ENCODE data around the gene PPP3R2. TPM values are rescaled to one million over a fixed set of nuclear protein-coding genes. Genes with fewer than 3 reads are reported as not detected.

The PPP3R2 gene
- total and polyA plus RNA-seq, 2 donors (not counting 3 experiments of a cell fraction or from before 2014, with no cell fraction given) = not detected

- ChIA-PET POLR2A (no interaction called here), CTCF (no interaction called here)
- no peak overlapping the region for H2AFZ ChIP-seq (ENCODE audit: low read depth, low read length)
- H3K27ac ChIP-seq (ENCODE audit: insufficient read depth, low read depth, low read length) = no peak overlapping the region
- no peak overlapping the region for H3K9ac ChIP-seq (replicated peaks; ENCODE audit: extremely low read depth, insufficient read depth, low read length)
- H3K79me2 ChIP-seq (ENCODE audit: control insufficient read depth, insufficient read depth, low read length) = no peaks in the 10 kb centered on the region
- FAIRE-seq (no peak), DNase-seq (ENCODE audit: low read depth, low spot score) (no peak)
- no peaks in the 10 kb centered on the region for H3K36me3 ChIP-seq (ENCODE audit: control insufficient read depth in 2 of 2, extremely low read depth in 1 of 2, insufficient read depth in 2 of 2, low read length in 2 of 2)
- H3K4me2 ChIP-seq (ENCODE audit: insufficient read depth, low read length) = no peak overlapping the region
- H3K9me3 ChIP-seq (replicated peaks; ENCODE audit: control insufficient read depth, insufficient read depth, low read length) = no peaks in the 10 kb centered on the region
- H3K4me1 ChIP-seq (ENCODE audit: control insufficient read depth, extremely low read depth, insufficient read depth, low read length) = no peaks in the 10 kb centered on the region
- dilution Hi-C loops (cut with MboI; ENCODE audit: extremely low pct_ligation_motif_present, low sequenced_read_pairs) = no loop called here
- no peaks in the 10 kb centered on the region for H3K27me3 ChIP-seq (ENCODE audit: control insufficient read depth in 2 of 2, insufficient read depth in 2 of 2, low read length in 2 of 2)
- no peak overlapping the region for H3K4me3 ChIP-seq (replicated peaks in 1 of 3; ENCODE audit: insufficient read depth in 1 of 3, low read depth in 1 of 3, low read length in 3 of 3)
- BruUV-seq (replicated peaks) = no TSS peak
- H4K20me1 ChIP-seq (replicated peaks; ENCODE audit: control insufficient read depth, extremely low read depth, insufficient read depth, low read length) = no peaks in the 10 kb centered on the region
- intact Hi-C loops (cut with micrococcal nuclease) = no loop called here
- H3K9me1 ChIP-seq (replicated peaks; ENCODE audit: control insufficient read depth, extremely low read depth, insufficient read depth, low read length) = no peaks in the 10 kb centered on the region
- TF ChIP-seq FOS (IDR thresholded peaks at IDR 0.05; ENCODE audit: borderline replicate concordance, insufficient read depth, low read length) (no peak), GATA2 (IDR thresholded peaks at IDR 0.05; ENCODE audit: insufficient read depth, insufficient read length, low read depth, low read length) (no peak), POLR2AphosphoS5 (IDR thresholded peaks at IDR 0.05; ENCODE audit: insufficient read depth, low read depth, low read length) (no peak)
Observed at GRCh38 chr9:101585740-101586139, 9.0 kb downstream of the PPP3R2 start.

GRCh38 chr9:101582553-101582952 lies 12.2 kb downstream of the PPP3R2 start:
- Histone ChIP-seq H3K4me2 (ENCODE audit: insufficient read depth, low read length) (no peak overlapping the region), H3K36me3 (ENCODE audit: control insufficient read depth in 2 of 2, extremely low read depth in 1 of 2, insufficient read depth in 2 of 2, low read length in 2 of 2) (no peaks in the 10 kb centered on the region), H3K4me1 (ENCODE audit: control insufficient read depth, extremely low read depth, insufficient read depth, low read length) (no peaks in the 10 kb centered on the region), H4K20me1 (replicated peaks; ENCODE audit: control insufficient read depth, extremely low read depth, insufficient read depth, low read length) (no peaks in the 10 kb centered on the region), H2AFZ (ENCODE audit: low read depth, low read length) (no peak overlapping the region), H3K4me3 (replicated peaks in 1 of 3; ENCODE audit: insufficient read depth in 1 of 3, low read depth in 1 of 3, low read length in 3 of 3) (no peak overlapping the region), H3K9me1 (replicated peaks; ENCODE audit: control insufficient read depth, extremely low read depth, insufficient read depth, low read length) (no peaks in the 10 kb centered on the region), H3K27me3 (ENCODE audit: control insufficient read depth in 2 of 2, insufficient read depth in 2 of 2, low read length in 2 of 2) (no peaks in the 10 kb centered on the region), H3K27ac (ENCODE audit: insufficient read depth, low read depth, low read length) (no peak overlapping the region), H3K79me2 (ENCODE audit: control insufficient read depth, insufficient read depth, low read length) (no peaks in the 10 kb centered on the region), H3K9ac (replicated peaks; ENCODE audit: extremely low read depth, insufficient read depth, low read length) (no peak overlapping the region), H3K9me3 (replicated peaks; ENCODE audit: control insufficient read depth, insufficient read depth, low read length) (no peaks in the 10 kb centered on the region)
- no peak for TF ChIP-seq FOS (IDR thresholded peaks at IDR 0.05; ENCODE audit: borderline replicate concordance, insufficient read depth, low read length)
- no peak for TF ChIP-seq MAX (IDR thresholded peaks at IDR 0.05; ENCODE audit: insufficient read depth, insufficient read length)
- TF ChIP-seq POLR2AphosphoS5 (IDR thresholded peaks at IDR 0.05; ENCODE audit: insufficient read depth, low read depth, low read length) = no peak
- no peak for TF ChIP-seq GATA2 (IDR thresholded peaks at IDR 0.05; ENCODE audit: insufficient read depth, insufficient read length, low read depth, low read length)
- TF ChIP-seq CTCF (IDR thresholded peaks at IDR 0.05; ENCODE audit: extremely low read depth in 1 of 2, insufficient read depth in 1 of 2, low read depth in 1 of 2, low read length in 2 of 2) = no peak
- TF ChIP-seq MYC (IDR thresholded peaks at IDR 0.05; ENCODE audit: low read depth, low read length) = no peak
- TF ChIP-seq EZH2 (IDR thresholded peaks at IDR 0.05; ENCODE audit: borderline replicate concordance, low read depth, low read length, severe bottlenecking) = no peak
- no peak for TF ChIP-seq POLR2A (IDR thresholded peaks at IDR 0.05; ENCODE audit: low read depth, low read length)
- no peak for TF ChIP-seq JUN (IDR thresholded peaks at IDR 0.05; ENCODE audit: borderline replicate concordance, insufficient read depth, insufficient read length, low read depth)
- no peak for DNase-seq (ENCODE audit: low read depth, low spot score)
- dilution Hi-C loops (cut with MboI; ENCODE audit: extremely low pct_ligation_motif_present, low sequenced_read_pairs) = no loop called here
- ChIA-PET CTCF (no interaction called here), POLR2A (no interaction called here)
- FAIRE-seq = no peak
- no TSS peak for BruUV-seq (replicated peaks)
- intact Hi-C loops (cut with micrococcal nuclease) = no loop called here
